ENCODE results near the gene BAIAP2L2.
A peak's percentile ranks its signal among the peaks of the same experiment; 100 is the strongest.

BAIAP2L2 gene

GRCh38 chr22:38066381-38067027 is 44.0 kb downstream of the BAIAP2L2 start:
- TF ChIP-seq CSDC2 (CRISPR knock-in tag; IDR thresholded peaks at IDR 0.05): no peak
- no peak for TF ChIP-seq PATZ1 (CRISPR knock-in tag; IDR thresholded peaks at IDR 0.05; ENCODE audit: borderline replicate concordance)
- TF ChIP-seq, protein P1, sequence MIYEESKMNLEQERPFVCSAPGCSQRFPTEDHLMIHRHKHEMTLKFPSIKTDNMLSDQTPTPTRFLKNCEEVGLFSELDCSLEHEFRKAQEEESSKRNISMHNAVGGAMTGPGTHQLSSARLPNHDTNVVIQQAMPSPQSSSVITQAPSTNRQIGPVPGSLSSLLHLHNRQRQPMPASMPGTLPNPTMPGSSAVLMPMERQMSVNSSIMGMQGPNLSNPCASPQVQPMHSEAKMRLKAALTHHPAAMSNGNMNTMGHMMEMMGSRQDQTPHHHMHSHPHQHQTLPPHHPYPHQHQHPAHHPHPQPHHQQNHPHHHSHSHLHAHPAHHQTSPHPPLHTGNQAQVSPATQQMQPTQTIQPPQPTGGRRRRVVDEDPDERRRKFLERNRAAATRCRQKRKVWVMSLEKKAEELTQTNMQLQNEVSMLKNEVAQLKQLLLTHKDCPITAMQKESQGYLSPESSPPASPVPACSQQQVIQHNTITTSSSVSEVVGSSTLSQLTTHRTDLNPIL (CRISPR knock-in tag; IDR thresholded peaks at IDR 0.05; ENCODE audit: low read depth): no peak
- TF ChIP-seq PPARA (CRISPR knock-in tag; IDR thresholded peaks at IDR 0.05; ENCODE audit: borderline replicate concordance): no peak
- TF ChIP-seq ARNTL (CRISPR knock-in tag; IDR thresholded peaks at IDR 0.05; ENCODE audit: borderline replicate concordance, low read depth): no peak
- TF ChIP-seq ZNF8 (CRISPR knock-in tag; IDR thresholded peaks at IDR 0.05): no peak
- TF ChIP-seq TCF4 (CRISPR knock-in tag; IDR thresholded peaks at IDR 0.05; ENCODE audit: borderline replicate concordance): no peak
- no peak for TF ChIP-seq RARB (CRISPR knock-in tag; IDR thresholded peaks at IDR 0.05)
- no peak for TF ChIP-seq ZFP30 (CRISPR knock-in tag; IDR thresholded peaks at IDR 0.05)
- no peak for TF ChIP-seq OSR1 (CRISPR knock-in tag; IDR thresholded peaks at IDR 0.05)
- no peak for TF ChIP-seq ESRRG (CRISPR knock-in tag; IDR thresholded peaks at IDR 0.05)
- ATAC-seq: no peak

GRCh38 chr22:38065539-38065938 is 44.9 kb downstream of the BAIAP2L2 start:
- TF ChIP-seq ZC3H10 (CRISPR knock-in tag; IDR thresholded peaks at IDR 0.05): no peak
- ATAC-seq: no peak

DNA sequence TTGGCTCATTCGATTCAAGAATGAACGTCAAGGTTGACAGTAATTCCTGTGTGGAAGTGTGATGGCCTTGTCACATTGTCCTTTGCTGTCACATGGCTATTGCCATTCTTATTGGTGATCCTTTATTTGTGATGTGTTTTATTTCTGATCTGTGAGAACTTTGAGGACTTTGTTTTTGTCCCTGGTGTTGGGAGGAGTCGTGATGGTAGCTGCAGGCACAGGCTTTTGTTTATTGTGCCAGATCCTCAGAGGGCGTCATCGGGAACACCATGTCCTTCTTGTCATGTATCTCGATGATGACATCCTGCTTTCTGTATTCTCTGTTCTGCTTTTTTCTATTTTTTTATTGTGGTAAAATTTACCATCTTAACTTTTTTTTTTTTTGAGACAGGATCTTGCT is 47.7 kb downstream of the BAIAP2L2 start:
- TF ChIP-seq ZNF70 (CRISPR knock-in tag; IDR thresholded peaks at IDR 0.05): no peak
- TF ChIP-seq TSHZ2 (CRISPR knock-in tag; IDR thresholded peaks at IDR 0.05): no peak
- TF ChIP-seq PPARA (CRISPR knock-in tag; IDR thresholded peaks at IDR 0.05; ENCODE audit: borderline replicate concordance): no peak
- TF ChIP-seq, protein P1 (CRISPR knock-in tag; IDR thresholded peaks at IDR 0.05; ENCODE audit: low read depth): no peak
- no peak for ATAC-seq

DNA sequence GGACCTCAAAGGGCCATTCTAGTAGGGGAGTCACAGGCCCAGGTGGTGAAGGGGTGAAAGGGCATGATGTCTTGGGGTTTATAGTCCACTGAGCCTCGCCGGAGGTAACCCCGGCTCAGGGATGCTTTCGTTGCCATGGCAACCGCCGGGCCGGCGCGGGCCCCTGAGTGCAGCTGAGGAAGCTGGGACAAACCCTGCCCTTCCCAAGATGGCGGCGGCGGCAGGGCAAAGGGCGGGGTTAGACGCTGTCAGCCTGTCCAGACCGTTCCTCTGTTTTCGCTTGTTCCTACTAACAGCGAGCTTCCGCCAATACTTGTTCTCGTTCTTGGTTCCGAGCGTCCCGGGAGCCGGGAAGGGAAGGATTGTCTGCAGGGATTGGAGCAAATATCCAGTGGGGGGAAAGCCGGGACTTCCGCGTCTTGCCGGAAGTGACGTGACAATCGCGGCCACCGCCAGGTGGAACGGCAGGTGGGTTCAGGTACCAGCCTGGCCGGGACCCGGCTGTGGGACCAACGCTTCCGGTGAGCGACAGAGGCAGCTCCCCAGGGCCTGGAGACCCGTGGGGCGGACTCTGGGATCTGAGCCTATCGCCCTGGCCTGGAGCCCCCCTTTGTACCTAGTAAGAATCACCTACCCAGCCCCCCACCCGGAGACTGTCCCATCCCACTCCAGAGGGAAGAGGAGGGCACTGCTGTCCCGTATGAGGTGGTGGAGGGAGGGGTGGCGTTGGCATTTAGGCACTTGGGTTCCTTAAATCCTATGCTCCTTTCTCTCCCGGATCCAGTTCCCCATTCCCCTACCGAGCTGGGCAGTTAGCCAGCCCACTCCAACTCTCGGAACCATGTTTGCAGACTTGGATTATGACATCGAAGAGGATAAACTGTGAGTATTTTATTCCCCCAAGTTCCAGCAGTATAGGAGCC is 53.3 kb downstream of the BAIAP2L2 start, which contains the start of gene PICK1:
Gene PICK1, plus strand, starts transcription at position 436 of the 923 bp plus-strand sequence. Its CDS starts 406 bp downstream, at position 842.
- peak; percentile 97 for ATAC-seq
- TF ChIP-seq TOX (CRISPR knock-in tag; IDR thresholded peaks at IDR 0.05; ENCODE audit: borderline replicate concordance): no peak
- TF ChIP-seq, protein P1 (CRISPR knock-in tag; IDR thresholded peaks at IDR 0.05; ENCODE audit: low read depth): no peak
- no peak for TF ChIP-seq CSDC2 (CRISPR knock-in tag; IDR thresholded peaks at IDR 0.05)
- no peak for TF ChIP-seq ISL1 (CRISPR knock-in tag; IDR thresholded peaks at IDR 0.05)
- no peak for TF ChIP-seq PATZ1 (CRISPR knock-in tag; IDR thresholded peaks at IDR 0.05; ENCODE audit: borderline replicate concordance)
- no peak for TF ChIP-seq ZC3H10 (CRISPR knock-in tag; IDR thresholded peaks at IDR 0.05)
- no peak for TF ChIP-seq TSHZ2 (CRISPR knock-in tag; IDR thresholded peaks at IDR 0.05)
- TF ChIP-seq POU6F1 (CRISPR knock-in tag; IDR thresholded peaks at IDR 0.05; ENCODE audit: borderline replicate concordance, low read depth): no peak

Measured in SK-N-SH treated with all-trans-retinoic acid at 6 μM for 48 hours (cell line).